Natural killer cell (primary cell): ENCODE results near the gene IL3RA. TPM values are rescaled to one million over a fixed set of nuclear protein-coding genes. Genes with fewer than 3 reads are reported as not detected.

ENCODE experiments used
- ATAC-seq, 3 donors: fragments of 150-1000 bp in 2 of 3; fragments of 200-7000 bp in 1 of 3; cut with Tn5 transposase; 1 replicate in 1 of 3; 2 replicates in 2 of 3; pipeline ENCODE4 v1.10.0; 2021; ENCODE audit warnings: mild to moderate bottlenecking in 2 of 3, moderate library complexity in 2 of 3
- DNase-seq, 2 donors: peaks; one replicate each; pipeline versions ENCODE4 v3.0.0 to v3.0.0-alpha.2; 2013 to 2021; ENCODE audit warnings: mixed read lengths in 1 of 2
- H3K27ac ChIP-seq: one replicate; pipeline ENCODE4 v1.5.1; 2013; ENCODE audit warnings: mild to moderate bottlenecking, low read length
- H3K27me3 ChIP-seq: one replicate; pipeline ENCODE4 v1.6.1; 2013; ENCODE audit warnings: low read length; ENCODE audit not compliant: control insufficient read depth, insufficient read depth
- H3K36me3 ChIP-seq: one replicate; pipeline ENCODE4 v1.6.1; 2013; ENCODE audit warnings: low read length; ENCODE audit not compliant: control insufficient read depth, insufficient read depth
- H3K4me1 ChIP-seq: one replicate; pipeline ENCODE4 v1.6.1; 2013; ENCODE audit warnings: low read length; ENCODE audit not compliant: control insufficient read depth, insufficient read depth
- H3K4me3 ChIP-seq: one replicate; pipeline ENCODE4 v1.5.1; 2013; ENCODE audit warnings: low read length
- H3K9me3 ChIP-seq: one replicate; pipeline ENCODE4 v1.6.1; 2013; ENCODE audit warnings: low read length; ENCODE audit not compliant: control insufficient read depth, insufficient read depth
- H3K27ac Mint-ChIP-seq, 2 donors: one replicate each; pipeline ENCODE4 v1.8.0; 2022; ENCODE audit warnings: mild to moderate bottlenecking in 2 of 2, mixed read lengths in 2 of 2, moderate library complexity in 1 of 2
- H3K27me3 Mint-ChIP-seq, 2 donors: one replicate each; pipeline ENCODE4 v1.8.0; 2022; ENCODE audit warnings: low read depth in 2 of 2, mixed read lengths in 2 of 2
- H3K36me3 Mint-ChIP-seq: one replicate; pipeline ENCODE4 v1.8.0; 2022; ENCODE audit warnings: mixed read lengths
- H3K4me1 Mint-ChIP-seq, 2 donors: one replicate each; pipeline ENCODE4 v1.8.0; 2022; ENCODE audit warnings: mixed read lengths in 2 of 2
- H3K4me3 Mint-ChIP-seq: one replicate; pipeline ENCODE4 v1.8.0; 2022; ENCODE audit warnings: mild to moderate bottlenecking, moderate library complexity, mixed read lengths
- H3K9me3 Mint-ChIP-seq, 2 donors: one replicate each; pipeline ENCODE4 v1.8.0; 2022; ENCODE audit warnings: mixed read lengths in 2 of 2
- WGBS: methylation state at CpG from one replicate; pipeline ENCODE4 v1.1.7; 2013; ENCODE audit warnings: missing lambda C conversion rate; ENCODE audit not compliant: insufficient coverage; 5-methylcytosine and 5-hydroxymethylcytosine counted together
- intact Hi-C: fragments of 100-400 bp; cut with micrococcal nuclease; formaldehyde crosslinking; loops from one replicate; pipeline ENCODE4 v1.14.2; 2022
- total RNA-seq, 4 donors: library from RNA; stranded (reverse); fragments of 120-200 nt in 1 of 4; gene quantifications; one replicate each; pipeline versions ENCODE4 v1.2.3 to v1.2.4, GENCODE V29; 2013 to 2022
- TF ChIP-seq, protein P1 (sequence below): fragments of 200-600 bp; IDR thresholded peaks from one replicate; pipeline ENCODE4 v1.8.0; 2022; ENCODE audit warnings: antibody characterized with exemption

IL3RA gene
- total RNA-seq, 3 donors from 2014 or later (not counting 1 experiment from before 2014, with no cell fraction given), result 3.3 to 97.9 (median 4.4) TPM

- 55% methylated on average over 30 of the region's 30 CpGs for WGBS
- Mint-ChIP-seq H3K27me3 (no peaks in the 10 kb centered on the region), H3K4me1 (peaks cover 37 to 56% of the 10 kb centered on the region in 2 donors), H3K4me3 (peak overlapping the region; percentile 92), H3K9me3 (no peaks in the 10 kb centered on the region), H3K36me3 (no peaks in the 10 kb centered on the region), H3K27ac (peak overlapping the region; percentile 85 to 94)
- peak overlapping the region; percentile 99 for H3K4me3 ChIP-seq
- DNase-seq (no peak), ATAC-seq (no peak)
- no peaks in the 10 kb centered on the region for H3K27me3 ChIP-seq
- H3K9me3 ChIP-seq, result no peaks in the 10 kb centered on the region
- peaks cover 24% of the 10 kb centered on the region for H3K4me1 ChIP-seq
- peak overlapping the region; percentile 60 for H3K27ac ChIP-seq
- peaks cover 46% of the 10 kb centered on the region for H3K36me3 ChIP-seq
- intact Hi-C loops, result loop anchor here (5.0 kb wide), 2 partner anchors 202 to 267 kb away; partner anchors contain the start of gene AKAP17A
- TF ChIP-seq, protein P1, sequence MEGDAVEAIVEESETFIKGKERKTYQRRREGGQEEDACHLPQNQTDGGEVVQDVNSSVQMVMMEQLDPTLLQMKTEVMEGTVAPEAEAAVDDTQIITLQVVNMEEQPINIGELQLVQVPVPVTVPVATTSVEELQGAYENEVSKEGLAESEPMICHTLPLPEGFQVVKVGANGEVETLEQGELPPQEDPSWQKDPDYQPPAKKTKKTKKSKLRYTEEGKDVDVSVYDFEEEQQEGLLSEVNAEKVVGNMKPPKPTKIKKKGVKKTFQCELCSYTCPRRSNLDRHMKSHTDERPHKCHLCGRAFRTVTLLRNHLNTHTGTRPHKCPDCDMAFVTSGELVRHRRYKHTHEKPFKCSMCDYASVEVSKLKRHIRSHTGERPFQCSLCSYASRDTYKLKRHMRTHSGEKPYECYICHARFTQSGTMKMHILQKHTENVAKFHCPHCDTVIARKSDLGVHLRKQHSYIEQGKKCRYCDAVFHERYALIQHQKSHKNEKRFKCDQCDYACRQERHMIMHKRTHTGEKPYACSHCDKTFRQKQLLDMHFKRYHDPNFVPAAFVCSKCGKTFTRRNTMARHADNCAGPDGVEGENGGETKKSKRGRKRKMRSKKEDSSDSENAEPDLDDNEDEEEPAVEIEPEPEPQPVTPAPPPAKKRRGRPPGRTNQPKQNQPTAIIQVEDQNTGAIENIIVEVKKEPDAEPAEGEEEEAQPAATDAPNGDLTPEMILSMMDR, result no peak
Measured at GRCh38 chrX:1390621-1391369, 54.2 kb downstream of the IL3RA start.

DNA sequence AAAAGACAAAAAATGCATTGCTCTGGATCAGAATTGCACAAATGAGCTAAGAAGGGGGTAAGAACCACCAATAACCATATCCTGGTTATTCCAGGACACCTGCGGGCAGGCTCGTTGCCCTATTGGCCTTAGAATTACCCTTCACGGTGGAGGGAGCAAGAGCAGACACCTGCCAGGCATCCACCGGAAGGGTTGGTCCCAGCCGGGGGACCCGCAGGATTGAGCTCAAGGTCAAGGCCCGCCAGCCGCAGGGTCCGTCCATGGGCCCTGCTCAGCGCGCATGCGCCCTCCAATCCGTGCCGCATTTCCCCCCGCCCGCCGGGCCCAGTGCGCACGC, 54.8 kb downstream of the IL3RA start:
- under 1% methylated on average over 19 of the region's 19 CpGs for WGBS
- H3K27ac Mint-ChIP-seq, result peak overlapping the region; percentile 85 to 94
- H3K4me3 Mint-ChIP-seq, result peak overlapping the region; percentile 92
- no peaks in the 10 kb centered on the region for H3K9me3 ChIP-seq
- ATAC-seq, result no peak
- no peaks in the 10 kb centered on the region for H3K27me3 ChIP-seq
- peak overlapping the region; percentile 99 for H3K4me3 ChIP-seq
- no peaks in the 10 kb centered on the region for H3K9me3 Mint-ChIP-seq
- H3K36me3 Mint-ChIP-seq, result no peaks in the 10 kb centered on the region
- DNase-seq, result peak in 1 of 2 donors; percentile 97
- no peaks in the 10 kb centered on the region for H3K27me3 Mint-ChIP-seq
- peak overlapping the region; percentile 60 for H3K27ac ChIP-seq
- peaks cover 37 to 61% of the 10 kb centered on the region in 2 donors for H3K4me1 Mint-ChIP-seq
- TF ChIP-seq, protein P1, result no peak
- peaks cover 24% of the 10 kb centered on the region for H3K4me1 ChIP-seq
- intact Hi-C loops, result loop anchor here (5.0 kb wide), 2 partner anchors 201 to 266 kb away; partner anchors contain the start of gene AKAP17A
- peaks cover 41% of the 10 kb centered on the region for H3K36me3 ChIP-seq

GRCh38 chrX:1391707-1392375, 55.3 kb downstream of the IL3RA start, which contains the start of gene SLC25A6:
Gene SLC25A6, minus strand, starts transcription at chrX:1392113. Its CDS starts 104 bp downstream, at chrX:1392009.
- H3K36me3 Mint-ChIP-seq, result no peaks in the 10 kb centered on the region
- H3K4me3 Mint-ChIP-seq, result peak within 1 kb of the TSS; percentile 92
- H3K9me3 Mint-ChIP-seq, result no peaks in the 10 kb centered on the region
- DNase-seq (peak; percentile 99 to 100), ATAC-seq (peak; percentile 93 to 98 (median 93))
- no peaks in the 10 kb centered on the region for H3K27me3 Mint-ChIP-seq
- no peaks in the 10 kb centered on the region for H3K27me3 ChIP-seq
- H3K27ac Mint-ChIP-seq, result peak within 1 kb of the TSS; percentile 85 to 94
- H3K9me3 ChIP-seq, result no peaks in the 10 kb centered on the region
- peaks cover 24% of the 10 kb centered on the region for H3K4me1 ChIP-seq
- H3K27ac ChIP-seq, result peak within 1 kb of the TSS; percentile 95
- WGBS, result under 1% methylated on average over 90 of the region's 90 CpGs
- peaks cover 36% of the 10 kb centered on the region for H3K36me3 ChIP-seq
- intact Hi-C loops, result loop anchor here (1.0 to 5.0 kb wide), 4 partner anchors 61 to 265 kb away; partner anchors contain the start of genes AKAP17A and P2RY8
- peaks cover 37 to 61% of the 10 kb centered on the region in 2 donors for H3K4me1 Mint-ChIP-seq
- peak within 1 kb of the TSS; percentile 99 for H3K4me3 ChIP-seq
- TF ChIP-seq, protein P1, result no peak
